ENCODE results near the gene ARHGAP1.

ARHGAP1 gene

GRCh38 chr11:46729110-46730027, 28.9 kb upstream of the ARHGAP1 start:
- Histone ChIP-seq H3K9me3 (ENCODE audit: control insufficient read depth, insufficient read depth, low read length) (no peaks in the 10 kb centered on the region), H3K4me1 (ENCODE audit: insufficient read depth, low read length) (0 out of 2 replicates have a peak, but pooled peaks cover 1% of the 10 kb centered on the region), H3K36me3 (ENCODE audit: insufficient read depth, low read length) (no peaks in the 10 kb centered on the region), H3K9ac (ENCODE audit: low read depth, low read length) (no peak overlapping the region)

GRCh38 chr11:46728659-46729040, 28.2 kb upstream of the ARHGAP1 start:
- Histone ChIP-seq H3K4me1 (ENCODE audit: insufficient read depth, low read length) (peaks cover 8% of the 10 kb centered on the region; the same call in 1 of the 2 replicates), H3K9ac (ENCODE audit: low read depth, low read length) (no peak overlapping the region), H3K36me3 (ENCODE audit: insufficient read depth, low read length) (no peaks in the 10 kb centered on the region), H3K9me3 (ENCODE audit: control insufficient read depth, insufficient read depth, low read length) (no peaks in the 10 kb centered on the region)

- no peak overlapping the region for H3K9ac ChIP-seq (ENCODE audit: low read depth, low read length)
- no peaks in the 10 kb centered on the region for H3K9me3 ChIP-seq (ENCODE audit: control insufficient read depth, insufficient read depth, low read length)
- H3K4me1 ChIP-seq (ENCODE audit: insufficient read depth, low read length), result peaks cover 8% of the 10 kb centered on the region; the same call in 1 of the 2 replicates
- H3K36me3 ChIP-seq (ENCODE audit: insufficient read depth, low read length), result no peaks in the 10 kb centered on the region
Measured at GRCh38 chr11:46727952-46728658, 27.7 kb upstream of the ARHGAP1 start.

- Histone ChIP-seq H3K36me3 (ENCODE audit: insufficient read depth, low read length) (no peaks in the 10 kb centered on the region), H3K9me3 (ENCODE audit: control insufficient read depth, insufficient read depth, low read length) (no peaks in the 10 kb centered on the region), H3K4me1 (ENCODE audit: insufficient read depth, low read length) (peaks cover 8% of the 10 kb centered on the region; the same call in 1 of the 2 replicates), H3K9ac (ENCODE audit: low read depth, low read length) (no peak overlapping the region)
Measured at GRCh38 chr11:46726206-46726862, 25.9 kb upstream of the ARHGAP1 start.

GRCh38 chr11:46725338-46726205, 25.2 kb upstream of the ARHGAP1 start:
- no peaks in the 10 kb centered on the region for H3K9me3 ChIP-seq (ENCODE audit: control insufficient read depth, insufficient read depth, low read length)
- H3K4me1 ChIP-seq (ENCODE audit: insufficient read depth, low read length), result peaks cover 8% of the 10 kb centered on the region; the same call in 1 of the 2 replicates
- H3K9ac ChIP-seq (ENCODE audit: low read depth, low read length), result no peak overlapping the region

GRCh38 chr11:46724088-46724487, 23.7 kb upstream of the ARHGAP1 start:
- Histone ChIP-seq H3K9ac (ENCODE audit: low read depth, low read length) (no peak overlapping the region; the same call in 1 of the 2 replicates), H3K4me1 (ENCODE audit: insufficient read depth, low read length) (peaks cover 8% of the 10 kb centered on the region; the same call in 1 of the 2 replicates), H3K9me3 (ENCODE audit: control insufficient read depth, insufficient read depth, low read length) (no peaks in the 10 kb centered on the region), H3K36me3 (ENCODE audit: insufficient read depth, low read length) (no peaks in the 10 kb centered on the region)

More at GRCh38 chr11:46725338-46726205, 25.2 kb upstream of the ARHGAP1 start:
- no peaks in the 10 kb centered on the region for H3K36me3 ChIP-seq (ENCODE audit: insufficient read depth, low read length)

- Histone ChIP-seq H3K9ac (ENCODE audit: low read depth, low read length) (no peak overlapping the region), H3K4me1 (ENCODE audit: insufficient read depth, low read length) (peaks cover 8% of the 10 kb centered on the region; the same call in 1 of the 2 replicates), H3K36me3 (ENCODE audit: insufficient read depth, low read length) (no peaks in the 10 kb centered on the region), H3K9me3 (ENCODE audit: control insufficient read depth, insufficient read depth, low read length) (no peaks in the 10 kb centered on the region)
Measured at GRCh38 chr11:46723359-46723680, 22.9 kb upstream of the ARHGAP1 start.

GRCh38 chr11:46722566-46723358, 22.3 kb upstream of the ARHGAP1 start:
- Histone ChIP-seq H3K9ac (ENCODE audit: low read depth, low read length) (no peak overlapping the region), H3K4me1 (ENCODE audit: insufficient read depth, low read length) (peaks cover 8% of the 10 kb centered on the region; the same call in 1 of the 2 replicates), H3K36me3 (ENCODE audit: insufficient read depth, low read length) (no peaks in the 10 kb centered on the region), H3K9me3 (ENCODE audit: control insufficient read depth, insufficient read depth, low read length) (no peaks in the 10 kb centered on the region)

- no peak overlapping the region for H3K9ac ChIP-seq (ENCODE audit: low read depth, low read length)
- no peaks in the 10 kb centered on the region for H3K9me3 ChIP-seq (ENCODE audit: control insufficient read depth, insufficient read depth, low read length)
- no peaks in the 10 kb centered on the region for H3K36me3 ChIP-seq (ENCODE audit: insufficient read depth, low read length)
- peaks cover 8% of the 10 kb centered on the region; the same call in 1 of the 2 replicates for H3K4me1 ChIP-seq (ENCODE audit: insufficient read depth, low read length)
Measured at GRCh38 chr11:46721286-46721685, 20.9 kb upstream of the ARHGAP1 start.

GRCh38 chr11:46719543-46720218, 19.3 kb upstream of the ARHGAP1 start:
- H3K4me1 ChIP-seq (ENCODE audit: insufficient read depth, low read length), result peaks cover 8% of the 10 kb centered on the region; the same call in 1 of the 2 replicates
- no peaks in the 10 kb centered on the region for H3K36me3 ChIP-seq (ENCODE audit: insufficient read depth, low read length)
- H3K9me3 ChIP-seq (ENCODE audit: control insufficient read depth, insufficient read depth, low read length), result no peaks in the 10 kb centered on the region
- H3K9ac ChIP-seq (ENCODE audit: low read depth, low read length), result no peak overlapping the region

- Histone ChIP-seq H3K36me3 (ENCODE audit: insufficient read depth, low read length) (no peaks in the 10 kb centered on the region), H3K4me1 (ENCODE audit: insufficient read depth, low read length) (peaks cover 4% of the 10 kb centered on the region; the same call in 1 of the 2 replicates), H3K9ac (ENCODE audit: low read depth, low read length) (no peak within 1 kb of the TSS), H3K9me3 (ENCODE audit: control insufficient read depth, insufficient read depth, low read length) (no peaks in the 10 kb centered on the region)
Measured at GRCh38 chr11:46719048-46719542, 18.7 kb upstream of the ARHGAP1 start, which contains the start of gene F2. Gene F2 (plus strand): TSS chr11:46719213. CDS start chr11:46719236, 23 bp downstream.

GRCh38 chr11:46718155-46719019, 18.0 kb upstream of the ARHGAP1 start:
- Histone ChIP-seq H3K4me1 (ENCODE audit: insufficient read depth, low read length) (no peaks in the 10 kb centered on the region; the same call in 1 of the 2 replicates), H3K9me3 (ENCODE audit: control insufficient read depth, insufficient read depth, low read length) (no peaks in the 10 kb centered on the region), H3K36me3 (ENCODE audit: insufficient read depth, low read length) (no peaks in the 10 kb centered on the region), H3K9ac (ENCODE audit: low read depth, low read length) (no peak overlapping the region)
